GM19240 (cell line): ENCODE results near the gene SYNJ2.

Source experiments
- DNase-seq: peaks from one replicate; pipeline ENCODE4 v3.0.0; 2011; ENCODE audit warnings: low spot score; ENCODE audit not compliant: insufficient read length

The SYNJ2 gene

DNA sequence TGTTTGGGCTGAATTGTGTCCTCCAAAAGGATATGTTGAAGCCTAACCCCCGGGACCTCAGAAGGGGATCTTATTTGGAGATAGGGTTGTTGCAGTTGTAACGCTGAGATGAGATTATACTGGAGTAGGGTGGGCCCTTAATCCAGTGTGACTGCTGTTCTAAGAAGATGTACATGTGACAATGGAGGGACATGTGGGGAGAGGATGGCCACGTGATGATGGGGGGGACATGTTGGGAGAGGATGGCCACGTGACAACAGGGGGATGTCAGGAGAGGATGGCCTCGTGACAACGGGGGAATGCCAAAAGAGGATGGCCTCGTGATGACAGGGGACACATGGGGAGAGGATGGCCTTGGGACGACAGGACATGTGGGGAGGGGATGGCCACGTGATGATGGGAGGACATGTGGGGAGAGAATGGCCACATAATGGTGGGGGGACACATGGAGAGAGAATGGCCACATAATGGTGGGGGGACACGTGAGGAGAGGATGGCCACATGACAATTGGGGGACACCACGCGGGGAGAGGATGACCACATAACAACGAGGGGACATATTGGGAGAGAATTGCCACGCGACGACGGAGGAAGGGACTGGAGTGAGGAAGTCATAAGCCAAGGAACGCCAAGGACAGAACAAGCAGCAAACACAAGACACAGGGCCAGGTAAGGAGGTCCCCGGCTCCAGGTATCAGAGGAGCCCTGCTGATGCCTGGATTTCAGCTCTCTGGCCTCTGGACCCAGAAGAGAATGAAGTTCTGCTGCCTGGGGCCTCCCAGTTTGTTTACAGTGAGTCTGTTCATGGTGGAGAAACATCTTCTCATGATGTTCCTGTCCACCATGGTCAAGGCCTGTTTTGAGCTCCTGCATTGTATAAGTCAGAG lies 29.2 kb downstream of the SYNJ2 start:
- DNase-seq = no peak

DNA sequence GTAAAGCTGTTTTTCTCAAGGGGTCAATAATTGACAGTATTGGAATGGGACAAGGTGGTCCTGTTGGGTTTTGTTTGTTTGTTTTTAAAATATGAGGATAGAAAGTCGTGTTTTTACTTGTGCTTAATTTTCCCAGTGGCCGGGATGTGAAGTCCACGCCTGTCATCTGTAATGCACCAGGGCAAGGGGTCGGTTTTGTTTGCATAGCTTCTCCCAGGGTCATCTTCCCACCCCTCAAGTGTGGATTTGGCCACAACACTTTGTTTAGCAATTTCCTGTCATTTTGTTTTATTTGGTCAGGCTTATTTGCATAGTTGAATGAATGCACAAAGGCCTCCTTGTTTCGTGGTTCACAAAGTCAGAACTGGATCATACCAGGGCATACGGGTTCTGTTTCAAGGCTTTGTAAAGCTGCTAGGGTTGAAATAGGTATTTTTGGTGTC lies 29.8 kb downstream of the SYNJ2 start:
- DNase-seq = no peak

DNA sequence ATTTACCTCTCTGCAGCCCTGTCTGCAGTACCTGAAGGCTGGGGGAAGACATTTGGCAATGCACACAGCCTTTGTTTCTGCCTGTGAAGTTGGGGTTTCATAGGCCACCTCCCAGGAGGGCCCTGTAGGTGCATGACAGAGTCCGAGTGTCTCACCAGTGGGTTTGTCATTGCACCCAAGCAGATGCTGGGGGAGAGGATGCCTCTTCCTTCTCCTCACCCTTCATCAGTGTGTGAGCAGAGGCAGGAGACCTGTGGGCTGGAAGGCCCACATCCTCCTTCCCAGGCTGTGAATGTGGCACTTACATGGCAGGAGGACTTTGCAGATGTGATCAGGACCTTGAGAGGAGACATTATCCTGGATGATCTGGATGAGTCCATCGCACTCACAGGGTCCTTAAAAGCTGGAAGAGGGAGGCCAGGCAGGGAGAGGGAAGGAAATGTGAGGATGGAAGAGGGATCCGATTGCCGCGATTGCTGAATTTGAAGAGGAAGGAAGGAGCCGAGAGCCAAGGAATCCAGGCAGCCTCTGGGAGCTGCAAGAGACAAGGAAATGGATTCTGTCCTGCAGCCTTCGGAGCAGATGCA lies 30.4 kb downstream of the SYNJ2 start:
- DNase-seq = no peak

DNA sequence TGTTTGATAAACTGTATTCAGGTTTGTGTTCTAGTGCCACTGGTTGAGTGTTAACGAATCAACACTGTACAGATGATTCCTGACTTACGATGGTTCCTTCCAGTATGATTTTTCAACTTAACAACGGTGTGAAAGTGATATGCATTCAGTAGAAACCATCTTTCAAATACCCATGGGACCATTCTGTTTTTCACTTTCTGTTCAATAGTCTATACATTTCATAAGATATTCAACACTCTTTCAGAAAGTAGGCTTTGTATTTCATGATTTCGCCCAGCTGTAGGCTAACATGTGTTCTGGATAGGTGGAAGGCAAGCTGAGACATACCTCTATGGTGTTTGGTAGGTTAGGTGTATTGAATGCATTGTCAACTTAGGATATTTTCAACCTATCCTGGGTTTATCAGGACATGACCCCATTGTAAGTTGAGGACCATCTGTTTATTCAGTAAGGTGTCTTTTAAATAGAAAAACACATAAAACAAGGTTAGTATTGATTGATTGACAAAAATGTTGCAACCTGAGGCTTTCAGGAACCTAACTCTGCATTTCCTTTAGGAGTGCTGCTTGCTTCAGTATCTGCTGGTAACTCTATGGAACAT lies 32.3 kb downstream of the SYNJ2 start:
- no peak for DNase-seq

DNA sequence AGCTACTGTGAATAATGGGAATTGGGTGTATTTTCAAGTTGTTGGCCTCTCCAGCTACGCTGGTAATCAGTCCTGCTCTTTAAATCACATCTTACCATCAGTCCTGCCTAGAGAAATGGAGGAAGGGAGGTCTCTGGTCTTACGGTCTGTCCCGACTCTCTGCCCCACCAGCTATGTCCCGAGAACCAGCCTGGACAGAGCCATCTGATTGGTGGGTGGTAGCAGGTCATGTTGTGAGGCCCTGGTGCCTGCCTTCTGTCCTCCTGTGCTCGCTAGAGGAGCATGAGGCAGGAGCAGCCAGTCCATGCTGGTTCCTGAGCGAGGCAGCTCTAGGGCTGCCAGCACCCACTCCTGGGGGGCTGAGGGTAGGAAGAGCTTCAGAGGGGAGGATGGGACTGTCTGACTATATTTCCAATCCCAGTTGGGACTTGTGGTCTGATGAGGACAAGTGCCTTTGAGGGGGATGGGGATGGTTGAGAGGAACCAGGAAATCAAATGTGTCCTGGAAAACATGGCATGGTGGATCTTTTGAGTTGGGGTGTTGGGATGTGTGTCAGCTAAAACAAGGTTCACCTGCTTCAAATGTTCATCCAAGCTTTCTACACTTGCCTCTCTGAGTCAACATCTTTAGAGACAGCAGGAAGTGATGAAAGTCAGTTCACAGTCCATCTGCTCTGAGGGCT lies 33.0 kb downstream of the SYNJ2 start:
- no peak for DNase-seq

DNA sequence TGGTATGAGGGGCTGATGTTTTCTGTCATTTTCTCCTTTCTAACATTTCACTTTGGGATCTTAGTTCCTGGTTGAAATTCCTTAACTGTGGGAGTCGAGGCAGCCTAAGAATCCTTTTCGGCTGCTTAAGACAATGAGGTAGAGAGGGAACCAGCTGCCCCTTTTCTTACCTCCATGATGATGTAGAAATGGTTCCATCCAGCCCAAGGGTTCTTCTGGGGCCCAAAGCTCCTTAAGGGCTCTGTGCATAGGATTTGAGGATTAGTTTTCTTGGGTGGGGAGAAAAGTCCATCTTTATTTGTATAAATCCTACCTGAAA lies 33.5 kb downstream of the SYNJ2 start:
- no peak for DNase-seq

DNA sequence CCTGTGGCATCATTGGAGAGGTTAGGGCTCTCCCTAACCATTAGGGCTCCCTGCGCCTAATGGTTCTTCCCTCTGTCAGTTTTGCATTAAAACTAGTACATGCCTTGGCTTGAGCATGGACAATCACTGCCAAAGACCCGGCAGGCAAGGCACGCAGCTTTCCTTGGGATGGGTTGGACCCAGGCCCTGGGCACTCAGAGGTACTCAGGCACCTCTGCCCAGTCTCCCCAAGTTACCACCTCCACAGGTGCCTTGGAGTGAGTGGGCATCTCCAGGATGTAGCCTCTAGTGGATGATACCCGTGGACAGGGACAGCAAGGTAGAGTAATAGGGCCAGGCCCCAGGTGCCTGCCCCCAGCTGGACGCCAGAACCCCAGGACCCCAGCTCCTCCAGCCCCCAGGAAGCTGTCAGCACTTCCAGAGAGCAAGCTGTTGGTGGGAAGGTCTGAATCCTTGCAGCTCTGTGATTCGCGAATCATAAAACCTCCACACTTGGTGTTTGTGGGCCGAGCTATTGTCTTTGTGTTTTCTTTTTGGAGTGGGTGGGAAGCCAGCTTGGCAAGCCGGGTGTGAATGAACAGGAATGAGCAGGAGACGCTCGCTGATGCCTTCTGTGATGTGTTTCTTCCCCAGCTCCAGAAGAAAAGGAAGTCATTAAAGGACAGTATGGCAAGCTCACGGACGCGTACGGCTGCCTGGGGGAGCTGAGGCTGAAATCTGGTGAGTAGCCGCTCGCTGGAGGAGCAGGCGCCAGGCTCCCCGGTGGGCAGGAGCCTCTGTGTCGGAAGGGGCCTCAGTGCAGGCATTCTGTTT lies 35.1 kb downstream of the SYNJ2 start:
- no peak for DNase-seq

DNA sequence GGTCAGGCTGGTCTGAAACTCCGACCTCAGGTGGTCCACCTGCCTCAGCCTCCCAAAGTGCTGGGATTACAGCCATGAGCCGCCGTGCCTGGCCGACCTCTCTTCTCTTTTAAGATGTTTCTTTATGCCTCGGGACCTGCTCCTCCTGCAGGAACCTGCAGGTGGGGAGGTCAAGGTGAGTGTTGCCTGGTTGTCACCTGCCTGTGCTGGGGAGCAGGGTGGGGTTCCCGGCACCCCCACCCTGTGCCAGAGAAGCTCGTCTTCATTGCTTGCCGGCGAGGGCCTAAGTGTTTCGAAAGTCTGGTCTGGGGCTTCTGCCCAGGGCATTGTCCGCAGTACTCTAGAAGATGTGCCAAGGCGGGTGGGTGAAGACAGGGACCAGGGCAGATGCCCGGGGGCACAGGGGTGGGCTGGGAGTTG lies 36.0 kb downstream of the SYNJ2 start:
- no peak for DNase-seq

DNA sequence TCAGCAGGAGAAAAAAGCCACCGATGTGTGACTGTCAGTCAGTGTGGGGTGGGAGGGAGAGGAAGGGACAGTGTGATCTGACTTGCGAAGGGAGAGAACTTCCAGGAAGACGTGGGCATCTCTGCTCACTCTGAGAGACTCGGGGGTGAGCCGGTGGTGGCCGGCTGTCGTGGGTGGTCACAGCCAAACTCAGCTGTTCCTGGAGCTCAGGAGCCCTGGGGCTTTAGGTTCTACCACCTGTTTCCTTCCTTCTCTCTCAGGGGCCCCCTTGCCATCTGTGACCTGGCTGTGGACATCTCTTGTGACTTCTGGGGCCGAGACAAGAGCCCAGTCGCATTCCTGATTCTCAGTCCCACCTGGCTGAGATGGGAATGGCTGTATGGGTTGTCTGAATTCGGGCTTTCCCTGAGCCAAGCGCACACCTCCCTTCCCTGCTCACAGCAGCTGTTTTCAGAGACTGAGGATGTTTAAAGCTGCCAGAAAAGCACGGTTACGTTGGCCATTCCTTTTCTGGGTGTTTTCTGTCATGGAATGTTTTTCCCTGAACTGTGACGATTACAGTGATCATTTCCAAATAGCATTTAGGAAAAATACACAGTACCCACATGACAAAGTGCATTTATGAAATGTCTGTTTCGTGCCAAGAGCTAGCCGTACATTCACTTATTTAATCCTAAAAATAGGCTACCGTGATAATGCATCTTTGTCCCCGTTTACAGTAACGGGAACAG lies 36.5 kb downstream of the SYNJ2 start:
- DNase-seq = no peak

DNA sequence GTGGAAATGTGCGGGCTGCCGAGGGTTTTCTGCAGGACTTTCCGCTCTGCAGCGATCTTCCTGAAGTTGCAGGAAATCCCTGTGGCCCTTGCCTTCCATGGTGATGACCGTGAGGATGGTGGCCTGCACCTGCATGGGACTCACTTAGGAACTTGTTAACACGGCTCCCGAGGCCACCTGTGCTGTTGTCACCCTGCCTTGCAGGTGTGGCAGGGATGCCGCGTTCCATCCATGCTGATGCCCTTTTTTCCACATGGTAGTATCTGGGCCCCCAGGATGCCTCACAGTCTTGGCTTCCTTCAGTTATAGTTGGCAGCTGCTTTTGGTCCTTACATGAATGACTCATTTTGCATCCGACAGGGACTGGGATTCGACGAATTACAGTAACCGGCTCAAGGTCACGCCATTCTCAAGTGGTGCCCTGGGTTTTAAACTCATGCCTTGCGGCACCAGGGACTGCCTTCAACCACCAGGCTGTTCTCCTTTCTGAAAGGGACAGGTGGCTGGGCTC lies 37.2 kb downstream of the SYNJ2 start:
- no peak for DNase-seq

DNA sequence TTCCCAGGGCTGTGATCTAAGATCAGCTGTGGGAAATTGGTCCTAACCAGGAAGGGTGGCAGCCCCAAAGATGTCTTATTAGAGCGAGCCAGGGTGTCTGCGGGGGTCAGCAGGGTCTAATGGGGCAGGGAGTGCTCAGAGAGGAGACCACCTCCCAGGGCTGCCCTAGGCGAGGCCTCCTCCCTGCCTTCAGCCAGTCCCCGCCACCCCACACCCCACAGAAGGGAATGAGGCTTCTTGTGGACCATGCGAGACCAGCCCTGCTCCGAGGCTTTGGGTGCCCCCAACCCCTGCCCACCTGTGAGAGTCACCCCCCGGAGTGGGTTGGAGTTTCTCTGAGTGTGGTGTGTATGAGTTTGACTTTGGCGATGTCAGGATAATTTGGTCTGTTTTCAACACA lies 37.8 kb downstream of the SYNJ2 start:
- DNase-seq = no peak

DNA sequence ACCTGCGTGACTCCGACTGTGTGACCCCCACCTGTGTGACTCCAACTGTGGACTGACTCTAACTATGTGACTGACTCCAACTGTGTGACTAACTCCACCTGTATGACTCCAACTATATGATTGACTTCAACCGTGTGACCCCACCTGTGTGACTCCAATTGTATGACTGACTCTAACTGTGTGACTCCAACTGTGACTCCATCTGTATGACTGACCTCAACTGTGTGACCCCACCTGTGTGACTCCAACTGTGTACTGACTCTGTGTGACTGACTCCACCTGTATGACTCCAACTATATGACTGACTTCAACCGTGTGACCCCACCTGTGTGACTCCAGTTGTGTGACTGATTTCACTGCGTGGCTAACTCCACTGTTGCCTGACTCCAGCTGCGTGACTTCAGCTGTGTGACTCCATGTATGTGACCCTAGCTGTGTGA lies 38.6 kb downstream of the SYNJ2 start:
- DNase-seq = no peak

DNA sequence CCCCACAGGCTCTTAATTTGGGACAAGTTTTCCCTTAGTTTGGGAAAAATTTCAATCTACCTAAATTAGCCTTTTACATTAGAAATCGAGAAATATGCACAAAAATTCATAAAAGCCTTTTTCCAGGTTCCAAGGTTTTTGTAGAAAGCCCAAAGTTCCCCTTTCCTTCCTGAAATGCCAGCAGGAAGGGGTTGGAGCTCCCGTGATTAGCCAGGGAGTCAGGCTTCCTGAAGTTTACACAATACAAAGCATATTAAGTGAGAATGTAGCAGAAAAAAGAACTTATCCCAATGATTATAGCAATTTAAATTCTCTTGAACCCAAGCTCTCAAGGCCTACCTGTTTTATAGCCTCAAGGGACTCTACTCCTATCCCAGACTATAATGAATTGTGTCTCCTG lies 39.1 kb downstream of the SYNJ2 start:
- DNase-seq = no peak

DNA sequence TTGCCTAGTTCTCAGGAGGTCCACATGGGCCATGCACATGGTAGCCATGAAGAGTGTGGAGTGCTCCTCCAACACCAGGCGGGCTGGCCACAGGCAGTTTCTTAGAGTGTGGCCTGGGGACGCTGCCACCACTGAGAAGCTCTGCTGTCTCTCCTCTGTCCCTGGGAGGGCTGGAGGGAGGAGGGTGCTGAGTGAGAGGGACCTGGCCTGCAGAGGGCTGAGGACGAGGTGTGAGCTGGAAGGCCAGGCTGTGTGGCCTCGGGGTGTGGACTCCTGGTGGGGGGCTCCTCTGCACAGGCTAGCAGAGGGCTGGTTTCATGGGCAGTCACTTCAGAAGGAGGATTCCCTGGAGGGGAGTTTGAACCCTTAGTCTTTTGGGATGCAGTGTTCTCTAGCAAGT lies 39.7 kb downstream of the SYNJ2 start:
- DNase-seq = no peak

DNA sequence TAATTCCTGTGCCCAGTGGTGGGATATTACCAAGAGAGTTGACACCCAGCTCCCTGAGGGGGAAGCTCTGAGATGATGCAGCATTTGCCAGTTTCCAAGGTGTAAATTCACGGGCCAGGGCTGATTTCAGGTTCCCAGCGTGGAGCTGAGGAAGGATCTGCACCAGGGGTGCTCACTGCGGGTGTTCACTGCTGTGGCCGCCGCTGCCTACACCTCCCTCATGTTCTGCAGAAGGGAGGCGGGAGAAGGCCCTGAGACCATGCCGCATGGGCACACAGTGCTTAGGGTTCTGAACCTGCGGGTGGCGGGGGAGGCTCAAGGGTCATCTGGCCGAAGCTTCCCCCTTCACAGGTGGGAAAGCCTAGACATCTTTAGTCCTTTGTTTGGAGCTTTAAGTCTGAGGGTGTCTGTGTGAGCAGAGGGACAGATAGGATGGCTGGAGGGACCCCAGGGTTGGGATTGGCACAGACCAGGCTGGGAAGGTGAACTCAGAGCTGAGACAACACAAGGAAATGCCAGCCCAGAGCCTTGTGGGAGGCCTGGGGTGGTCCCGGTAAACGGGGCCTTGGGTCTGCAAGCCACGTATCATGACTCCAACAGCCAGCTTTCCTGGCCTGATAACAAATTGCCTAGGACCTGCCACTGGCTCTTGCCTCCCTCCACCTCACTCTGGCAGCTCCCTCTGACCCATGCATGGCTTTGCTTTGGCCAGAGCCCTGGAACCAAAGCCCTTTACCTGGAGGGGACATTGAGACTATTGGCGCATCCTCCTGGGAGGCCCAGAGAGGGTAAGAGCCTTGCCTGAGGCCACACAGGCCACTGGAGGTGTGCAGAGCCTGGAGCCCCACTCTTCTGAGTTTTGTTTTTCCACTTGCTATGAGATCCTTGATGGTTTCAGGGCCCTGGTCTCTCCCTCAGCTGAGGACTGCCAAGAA lies 40.4 kb downstream of the SYNJ2 start:
- DNase-seq = no peak

DNA sequence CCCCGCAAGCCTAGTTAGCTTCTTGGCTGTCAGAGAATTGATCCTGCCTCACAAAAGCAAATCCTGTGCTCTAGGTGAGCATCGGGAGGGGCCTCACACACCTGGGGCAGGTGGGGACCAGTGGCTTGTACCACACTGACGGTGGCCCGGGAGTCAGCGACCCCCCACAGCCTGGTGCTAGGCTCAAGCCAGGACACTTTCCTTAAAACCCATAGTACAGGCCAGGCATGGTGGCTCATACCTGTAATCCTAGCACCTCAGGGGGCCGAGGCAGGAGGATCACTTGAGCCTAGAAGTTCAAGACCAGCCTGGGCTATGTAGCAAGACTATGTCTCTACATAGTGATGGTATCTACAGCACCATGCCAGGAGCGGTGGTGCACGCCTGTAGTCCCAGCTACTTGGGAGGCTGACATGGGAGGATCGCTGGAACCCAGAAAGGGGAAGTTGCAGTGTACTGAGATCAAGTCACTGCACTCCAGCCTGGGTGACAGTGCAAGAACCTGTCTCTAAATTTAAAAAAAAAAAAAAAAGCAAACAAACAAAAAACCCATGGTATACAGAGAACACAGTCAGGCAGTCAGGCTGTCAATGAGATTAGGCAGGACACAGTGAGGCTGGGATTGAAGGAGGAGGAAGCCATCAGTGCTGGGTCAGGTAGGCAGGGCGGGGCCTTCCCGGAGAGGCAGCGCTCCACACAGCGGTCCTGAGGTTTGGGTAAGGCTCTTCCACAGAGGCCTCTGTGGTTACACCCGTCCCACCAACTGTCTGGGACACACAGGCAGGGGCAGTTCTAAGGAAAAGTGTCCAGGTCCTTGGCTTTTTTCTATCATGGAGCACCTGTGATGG lies 41.3 kb downstream of the SYNJ2 start:
- no peak for DNase-seq

DNA sequence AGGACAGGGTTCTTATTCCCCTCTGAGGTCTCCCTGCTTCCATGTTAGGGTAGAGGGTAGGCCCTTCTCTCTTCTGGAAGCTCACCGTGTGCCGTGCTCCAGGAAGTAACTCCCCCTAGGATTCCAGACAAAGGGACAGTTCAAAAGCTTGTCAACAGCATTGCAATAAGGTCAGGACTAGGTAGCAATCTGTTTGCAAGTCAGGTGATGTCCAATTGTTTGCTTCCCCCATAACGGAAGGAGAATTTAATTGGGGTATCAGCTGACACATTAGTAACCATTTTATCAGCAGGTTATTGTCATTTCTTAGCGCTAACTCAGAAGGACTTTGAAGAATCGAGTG lies 41.9 kb downstream of the SYNJ2 start:
- no peak for DNase-seq

DNA sequence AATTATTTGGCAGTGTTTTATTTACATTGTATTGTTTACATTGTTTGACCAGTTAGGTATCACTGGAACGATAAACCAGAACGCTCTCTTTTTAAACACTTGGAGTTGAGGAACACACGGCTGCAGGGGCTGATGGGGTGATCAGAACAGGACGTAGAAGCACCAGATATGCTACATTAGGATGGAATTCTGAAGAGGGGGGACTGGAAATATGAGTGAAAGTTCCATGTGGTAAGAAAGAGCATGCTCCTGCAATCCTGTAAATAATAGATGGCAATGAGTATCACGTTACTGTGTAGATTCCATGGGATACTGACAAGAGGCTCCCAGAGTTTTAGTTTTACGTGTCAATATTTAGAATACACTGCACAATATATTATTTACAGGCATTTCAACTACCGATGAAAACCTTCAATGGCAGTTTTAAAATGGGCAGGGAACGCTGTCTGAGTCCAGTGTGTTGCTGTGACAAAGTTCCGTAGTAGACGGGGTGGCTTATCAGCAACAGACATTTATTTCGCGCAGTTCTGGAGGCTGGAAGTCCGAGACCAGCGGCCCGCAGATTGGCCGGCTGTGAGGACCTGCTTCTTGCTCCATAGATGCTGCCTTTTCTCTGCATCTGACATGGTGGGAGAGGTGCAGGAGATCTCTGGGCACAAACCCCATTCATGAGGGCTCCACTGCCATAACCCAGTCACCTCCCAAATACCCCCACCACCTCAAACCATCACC lies 43.1 kb downstream of the SYNJ2 start:
- no peak for DNase-seq
